Measurements from ENCODE around the gene CREB5. TPM values are rescaled to one million over a fixed set of nuclear protein-coding genes. Genes with fewer than 3 reads are reported as not detected.

The CREB5 gene
- total and polyA plus RNA-seq, 2 of the 8 experiments (the other 6 are each of a cell fraction or from before 2014, with no cell fraction given): 2.4 to 2.7 TPM

DNA sequence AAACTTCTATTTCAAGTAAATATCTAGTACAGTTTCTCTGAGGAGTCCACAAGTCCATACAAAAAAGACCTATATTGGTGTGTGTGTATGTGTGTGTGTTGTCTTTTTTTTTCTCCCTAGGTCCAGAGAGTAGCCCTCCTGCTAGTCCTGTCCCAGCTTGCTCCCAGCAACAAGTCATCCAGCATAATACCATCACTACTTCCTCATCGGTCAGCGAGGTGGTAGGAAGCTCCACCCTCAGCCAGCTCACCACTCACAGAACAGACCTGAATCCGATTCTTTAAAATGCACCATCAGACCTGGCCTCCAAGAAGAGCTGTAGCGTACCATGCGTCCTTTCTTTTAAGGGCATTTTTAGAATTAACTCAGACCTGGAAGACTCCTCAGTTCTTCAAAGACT, 406.7 kb downstream of the CREB5 start:
- H3K79me1 ChIP-seq (ENCODE audit: low read depth, low read length): no peaks in the 10 kb centered on the region
- H3K36me3 ChIP-seq (ENCODE audit: control insufficient read depth in 2 of 4, insufficient read depth in 4 of 4, low read length in 3 of 4): no peaks in the 10 kb centered on the region
- no peak overlapping the region for H3K4ac ChIP-seq (replicated peaks; ENCODE audit: insufficient read length, low read depth, low read length)
- no peaks in the 10 kb centered on the region for H3K23me2 ChIP-seq (ENCODE audit: low read depth, low read length)
- 84% methylated on average over 5 of the region's 5 CpGs; no CpG with 5 or more reads in 1 of the 2 experiments for whole genome bisulfite sequencing, 2 experiments (ENCODE audit: extremely low coverage in 1 of 2, insufficient coverage in 1 of 2, insufficient read length in 1 of 2, insufficient replicate concordance in 2 of 2, low coverage in 1 of 2, low lambda C conversion rate in 2 of 2, missing lambda C conversion rate in 1 of 2)
- no peak overlapping the region for H2BK120ac ChIP-seq (replicated peaks; ENCODE audit: low read depth, low read length)
- H3K4me1 ChIP-seq (replicated peaks in 1 of 4; ENCODE audit: control insufficient read depth in 3 of 4, insufficient read depth in 4 of 4, low read length in 3 of 4): peaks cover 0 to 5% (median under 1%) of the 10 kb centered on the region in 4 experiments; a peak in 3 of 7 replicates
- H3K18ac ChIP-seq (ENCODE audit: extremely low read depth, low read length): no peak overlapping the region
- no peak overlapping the region for H2BK12ac ChIP-seq (ENCODE audit: low read depth, low read length)
- H3K9ac ChIP-seq (replicated peaks in 1 of 4; ENCODE audit: extremely low read depth in 1 of 4, low read depth in 3 of 4, low read length in 3 of 4): no peak overlapping the region
- H3K79me2 ChIP-seq (ENCODE audit: control insufficient read depth in 1 of 2, insufficient read depth in 2 of 2, low read length in 2 of 2): no peaks in the 10 kb centered on the region
- no peaks in the 10 kb centered on the region for H3K27me3 ChIP-seq (replicated peaks in 1 of 4; ENCODE audit: control insufficient read depth in 3 of 4, extremely low read depth in 1 of 4, insufficient read depth in 3 of 4, low read length in 3 of 4)
- H4K91ac ChIP-seq (replicated peaks; ENCODE audit: insufficient read length, low read length): no peak overlapping the region
- H3K9me3 ChIP-seq (ENCODE audit: insufficient read depth in 2 of 2, low read depth in 1 of 2, low read length in 1 of 2): no peaks in the 10 kb centered on the region
- H2BK5ac ChIP-seq (ENCODE audit: low read depth, low read length): no peak overlapping the region
- H4K5ac ChIP-seq (ENCODE audit: insufficient read length, low read depth, low read length): no peak overlapping the region
- no peak overlapping the region for H3K4me2 ChIP-seq (ENCODE audit: insufficient read depth in 1 of 2, low read depth in 2 of 2, low read length in 2 of 2)
- ChIA-PET POLR2A (ENCODE audit: partially characterized antibody) (interaction anchor here (0.7 kb wide), 1 partner anchor 204 kb away, joined by 3 read pairs; no protein-coding TSS in a partner anchor), CTCF (ENCODE audit: partially characterized antibody) (interaction anchor here (0.6 to 1.6 kb wide), 3 partner anchors 9 to 21 kb away, joined by 3 to 7 read pairs (median 4); no protein-coding TSS in a partner anchor)
- TF ChIP-seq ASH2L (IDR thresholded peaks at IDR 0.05; ENCODE audit: low read length): no peak
- TF ChIP-seq PHF8 (conservative IDR thresholded peaks at IDR 0.05; ENCODE audit: low read depth, low read length): no peak
- no peak for TF ChIP-seq JUND (IDR thresholded peaks at IDR 0.05; ENCODE audit: low read length)
- no peak for TF ChIP-seq SRF (IDR thresholded peaks at IDR 0.05; ENCODE audit: low read depth, low read length)
- TF ChIP-seq EP300 (IDR thresholded peaks at IDR 0.05; ENCODE audit: borderline replicate concordance in 1 of 2, low read depth in 2 of 2, low read length in 2 of 2): no peak
- TF ChIP-seq KDM1A (IDR thresholded peaks at IDR 0.05; ENCODE audit: borderline replicate concordance, low read length): no peak
- TF ChIP-seq MAFK (IDR thresholded peaks at IDR 0.05; ENCODE audit: low read depth, low read length): no peak
- no peak overlapping the region for H4K8ac ChIP-seq (ENCODE audit: extremely low read depth, insufficient read depth, low read length)
- no peak overlapping the region for H3K27ac ChIP-seq (ENCODE audit: low read depth, low read length)
- no peak overlapping the region for H3K14ac ChIP-seq (ENCODE audit: insufficient read length)
- H2AFZ ChIP-seq (ENCODE audit: low read length): no peak overlapping the region
- H4K20me1 ChIP-seq (replicated peaks in 1 of 2; ENCODE audit: control insufficient read depth in 1 of 2, insufficient read depth in 2 of 2, low read length in 2 of 2): no peaks in the 10 kb centered on the region
- no peak for FAIRE-seq
- no peak for DNase-seq (ENCODE audit: low read depth in 1 of 2, low spot score in 2 of 2)
- no peak overlapping the region for H3K23ac ChIP-seq (ENCODE audit: insufficient read length)
- H3K56ac ChIP-seq (replicated peaks; ENCODE audit: insufficient read length, low read depth, low read length): no peak overlapping the region
- no peak overlapping the region for H2AK5ac ChIP-seq (ENCODE audit: low read depth, low read length)
- H2BK15ac ChIP-seq (ENCODE audit: low read length): no peak overlapping the region
- no peak overlapping the region for H3K4me3 ChIP-seq (ENCODE audit: extremely low read depth in 1 of 4, insufficient read depth in 2 of 4, low read depth in 3 of 4, low read length in 4 of 4)
- no peak overlapping the region for H2BK20ac ChIP-seq (ENCODE audit: low read length)
